Stomach (tissue), 9 donors: ENCODE results near the gene PITPNM3. TPM values are rescaled to one million over a fixed set of nuclear protein-coding genes. Genes with fewer than 3 reads are reported as not detected.

Experiments
- DNase-seq, 2 donors: peaks; one replicate each; pipeline versions ENCODE4 v3.0.0 to v3.0.0-alpha.2; 2013 to 2019
- H3K27ac ChIP-seq, 5 donors: fragments of 200-600 bp in 4 of 5; sonication (generic) in 4 of 5; one replicate each; pipeline ENCODE4 v1.5.1; 2013 to 2019; ENCODE audit warnings: mild to moderate bottlenecking in 1 of 5, moderate library complexity in 1 of 5
- H3K27me3 ChIP-seq, 3 donors: fragments of 200-600 bp; sonication (generic); one replicate each; pipeline ENCODE4 v1.5.1; 2017 to 2019; ENCODE audit warnings: mixed run types in 1 of 3
- H3K36me3 ChIP-seq, 4 donors: fragments of 200-600 bp; sonication (generic); 1 replicate in 3 of 4; 2 replicates in 1 of 4; pipeline ENCODE4 v1.5.1; 2016 to 2019
- H3K4me1 ChIP-seq, 4 donors: fragments of 200-600 bp; sonication (generic); one replicate each; pipeline ENCODE4 v1.5.1; 2016 to 2019
- H3K4me3 ChIP-seq, 4 donors: fragments of 200-600 bp; sonication (generic) in 3 of 4; one replicate each; pipeline ENCODE4 v1.5.1; 2016 to 2019; ENCODE audit warnings: mild to moderate bottlenecking in 1 of 4
- H3K9me3 ChIP-seq, 4 donors: fragments of 200-600 bp; sonication (generic); one replicate each; pipeline ENCODE4 v1.5.1; 2016 to 2019
- CTCF ChIP-seq, 7 experiments: fragments of 450-650 bp in 4 of 7; fragments of 200-600 bp in 3 of 7; sonication (generic) in 3 of 7; IDR thresholded peaks; one replicate each; pipeline ENCODE4 v1.5.1; 2016 to 2019; ENCODE audit warnings: antibody characterized with exemption in 7 of 7, control low read depth in 2 of 7, mild to moderate bottlenecking in 1 of 7
- EP300 ChIP-seq: sonication (generic); formaldehyde crosslinking; IDR thresholded peaks from one replicate; pipeline ENCODE4 v1.6.1; 2017; ENCODE audit warnings: antibody characterized with exemption
- POLR2A ChIP-seq, 4 donors: fragments of 450-650 bp; IDR thresholded peaks; one replicate each; pipeline ENCODE4 v1.6.1; 2016; ENCODE audit warnings: antibody characterized with exemption in 4 of 4, control low read depth in 2 of 4, mild to moderate bottlenecking in 1 of 4, moderate library complexity in 1 of 4
- POLR2AphosphoS5 ChIP-seq, 3 donors: sonication (generic); formaldehyde crosslinking; IDR thresholded peaks; one replicate each; pipeline ENCODE4 v1.6.1; 2016; ENCODE audit warnings: antibody characterized with exemption in 3 of 3
- WGBS, 5 donors: extraction: QIAGEN DNeasy Blood & Tissue Kit in 3 of 5; methylation state at CpG; one replicate each; pipeline versions ENCODE4 v1.1.5 to v1.1.7; 2013 to 2018; 5-methylcytosine and 5-hydroxymethylcytosine counted together
- intact Hi-C: fragments of 100-400 bp; cut with DNase I; formaldehyde crosslinking; loops from one replicate; pipeline ENCODE4 v1.15.1; 2023; ENCODE audit warnings: low total_unique reads
- polyA plus RNA-seq, 3 donors: library from polyadenylated mRNA; stranded (reverse); fragments of 200-250 nt; gene quantifications; one replicate each; pipeline ENCODE4 v1.2.3, GENCODE V29; 2013
- total RNA-seq, 5 donors: library from RNA; depleted of rRNA; stranded (reverse); fragments of >200 nt; gene quantifications; one replicate each; pipeline versions ENCODE4 v1.1.0 to v1.2.3, GENCODE V29; 2014 to 2016
- donor health status: healthy with polysubstance abuse.
- donor health status: Bipolar disorder and iron deficiency.
- donor health status: healthy.

The PITPNM3 gene
- total and polyA plus RNA-seq, 8 donors, result 1.1 to 19.3 (median 5.8) TPM

GRCh38 chr17:6463616-6464445 is 92.5 kb downstream of the PITPNM3 start:
- Histone ChIP-seq H3K27me3 (no peaks in the 10 kb centered on the region), H3K4me3 (no peak overlapping the region), H3K27ac (no peak overlapping the region), H3K4me1 (no peaks in the 10 kb centered on the region), H3K36me3 (peaks cover 0 to 58% (median 22%) of the 10 kb centered on the region in 4 donors), H3K9me3 (no peaks in the 10 kb centered on the region)
- DNase-seq, result no peak
- TF ChIP-seq CTCF (IDR thresholded peaks at IDR 0.05), result no peak
- TF ChIP-seq POLR2AphosphoS5 (IDR thresholded peaks at IDR 0.05), result no peak
- no peak for TF ChIP-seq POLR2A (IDR thresholded peaks at IDR 0.05)
- no peak for TF ChIP-seq EP300
- intact Hi-C loops, result no loop called here
- 91 to 95% (median 94%) methylated on average over 9 to 24 of the region's 24 CpGs for WGBS, 5 donors

- Histone ChIP-seq H3K27ac (no peak overlapping the region), H3K4me3 (no peak overlapping the region), H3K36me3 (peaks cover 0 to 52% (median 18%) of the 10 kb centered on the region in 4 donors), H3K9me3 (no peaks in the 10 kb centered on the region), H3K27me3 (no peaks in the 10 kb centered on the region), H3K4me1 (peaks cover 3 to 10% (median 8%) of the 10 kb centered on the region in 4 donors)
- DNase-seq, result no peak
- no peak for TF ChIP-seq POLR2AphosphoS5 (IDR thresholded peaks at IDR 0.05)
- no peak for TF ChIP-seq EP300
- no peak for TF ChIP-seq POLR2A (IDR thresholded peaks at IDR 0.05)
- no peak for TF ChIP-seq CTCF (IDR thresholded peaks at IDR 0.05)
- 80 to 96% (median 92%) methylated on average over 2 of the region's 2 CpGs for WGBS, 5 donors
- intact Hi-C loops, result no loop called here
These were observed 93.7 kb downstream of the PITPNM3 start for GRCh38 chr17:6462692-6463091.

- Histone ChIP-seq H3K4me3 (no peak overlapping the region), H3K36me3 (peaks cover 0 to 45% (median 18%) of the 10 kb centered on the region in 4 donors), H3K9me3 (no peaks in the 10 kb centered on the region), H3K27ac (no peak overlapping the region), H3K4me1 (peaks cover 10 to 17% (median 15%) of the 10 kb centered on the region in 4 donors), H3K27me3 (no peaks in the 10 kb centered on the region)
- 78 to 85% (median 81%) methylated on average over 10 of the region's 10 CpGs for WGBS, 5 donors
- intact Hi-C loops, result no loop called here
- TF ChIP-seq EP300, result no peak
- no peak for TF ChIP-seq POLR2AphosphoS5 (IDR thresholded peaks at IDR 0.05)
- TF ChIP-seq CTCF (IDR thresholded peaks at IDR 0.05), result no peak
- TF ChIP-seq POLR2A (IDR thresholded peaks at IDR 0.05), result no peak
- no peak for DNase-seq
These were observed 94.4 kb downstream of the PITPNM3 start for GRCh38 chr17:6461792-6462524.

- Histone ChIP-seq H3K9me3 (no peaks in the 10 kb centered on the region), H3K4me1 (peaks cover 13 to 22% (median 17%) of the 10 kb centered on the region in 4 donors), H3K27me3 (peaks cover 0 to under 1% (median 0%) of the 10 kb centered on the region in 3 donors), H3K4me3 (no peak overlapping the region), H3K27ac (no peak overlapping the region), H3K36me3 (peaks cover 0 to 43% (median 18%) of the 10 kb centered on the region in 4 donors)
- DNase-seq, result no peak
- TF ChIP-seq CTCF (IDR thresholded peaks at IDR 0.05), result no peak
- WGBS, 5 donors, result 92 to 97% (median 95%) methylated on average over 14 of the region's 14 CpGs
- intact Hi-C loops, result no loop called here
These were observed 95.1 kb downstream of the PITPNM3 start for GRCh38 chr17:6461246-6461645.
